ENCODE data around the gene CX3CL1. TPM values are rescaled to one million over a fixed set of nuclear protein-coding genes. Genes with fewer than 3 reads are reported as not detected.
A peak's percentile ranks its signal among the peaks of the same experiment; 100 is the strongest.

CX3CL1 gene
- total and polyA plus RNA-seq, 2 of the 13 experiments (the other 11 are each of a cell fraction or from before 2014, with no cell fraction given), result 57.3 to 60.8 TPM

- TF ChIP-seq ZNF20 (CRISPR knock-in tag; IDR thresholded peaks at IDR 0.05) (no peak), POLR2G (IDR thresholded peaks at IDR 0.05; ENCODE audit: low read depth, low read length) (peak; percentile 8), ZNF598 (CRISPR knock-in tag; IDR thresholded peaks at IDR 0.05; ENCODE audit: borderline replicate concordance) (no peak), CBX1 (IDR thresholded peaks at IDR 0.05; ENCODE audit: low read depth) (no peak), ZNF772 (CRISPR knock-in tag; IDR thresholded peaks at IDR 0.05) (no peak), ZBTB7A (CRISPR knock-in tag; IDR thresholded peaks at IDR 0.05) (no peak), RFX3 (CRISPR knock-in tag; IDR thresholded peaks at IDR 0.05) (no peak), CSRNP2 (CRISPR knock-in tag; conservative IDR thresholded peaks at IDR 0.05; ENCODE audit: low read depth) (0 out of 2 replicates have a peak, but pooled peaks have one; percentile 12), ZFP1 (CRISPR knock-in tag; IDR thresholded peaks at IDR 0.05) (no peak), ZNF343 (CRISPR knock-in tag; IDR thresholded peaks at IDR 0.05) (no peak), MEF2D (CRISPR knock-in tag; IDR thresholded peaks at IDR 0.05) (no peak; the same call in 1 of the 2 replicates), NFKBIZ (CRISPR knock-in tag; IDR thresholded peaks at IDR 0.05) (no peak), ZNF24 (IDR thresholded peaks at IDR 0.05) (no peak), ZFP36 (IDR thresholded peaks at IDR 0.05; ENCODE audit: borderline replicate concordance, low read depth, low read length, partially characterized antibody) (no peak), PLRG1 (conservative IDR thresholded peaks at IDR 0.05) (no peak), GATA4 (IDR thresholded peaks at IDR 0.05; ENCODE audit: borderline replicate concordance, low read depth) (no peak), ARNTL (CRISPR knock-in tag; IDR thresholded peaks at IDR 0.05) (no peak; the same call in 1 of the 2 replicates), ZNF264 (CRISPR knock-in tag; IDR thresholded peaks at IDR 0.05) (peak; percentile 89; the same call in 1 of the 2 replicates), NR1H2 (CRISPR knock-in tag; IDR thresholded peaks at IDR 0.05; ENCODE audit: borderline replicate concordance, low read depth) (peak; percentile 29; the same call in 1 of the 2 replicates), ZNF569 (CRISPR knock-in tag; IDR thresholded peaks at IDR 0.05; ENCODE audit: borderline replicate concordance) (no peak), ZNF468 (CRISPR knock-in tag; IDR thresholded peaks at IDR 0.05) (no peak), ZBTB8A (CRISPR knock-in tag; IDR thresholded peaks at IDR 0.05; ENCODE audit: borderline replicate concordance, low read depth) (no peak)
- TF ChIP-seq, protein P1, sequence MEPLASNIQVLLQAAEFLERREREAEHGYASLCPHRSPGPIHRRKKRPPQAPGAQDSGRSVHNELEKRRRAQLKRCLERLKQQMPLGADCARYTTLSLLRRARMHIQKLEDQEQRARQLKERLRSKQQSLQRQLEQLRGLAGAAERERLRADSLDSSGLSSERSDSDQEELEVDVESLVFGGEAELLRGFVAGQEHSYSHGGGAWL (CRISPR knock-in tag; IDR thresholded peaks at IDR 0.05), result no peak
- TF ChIP-seq, protein P2, sequence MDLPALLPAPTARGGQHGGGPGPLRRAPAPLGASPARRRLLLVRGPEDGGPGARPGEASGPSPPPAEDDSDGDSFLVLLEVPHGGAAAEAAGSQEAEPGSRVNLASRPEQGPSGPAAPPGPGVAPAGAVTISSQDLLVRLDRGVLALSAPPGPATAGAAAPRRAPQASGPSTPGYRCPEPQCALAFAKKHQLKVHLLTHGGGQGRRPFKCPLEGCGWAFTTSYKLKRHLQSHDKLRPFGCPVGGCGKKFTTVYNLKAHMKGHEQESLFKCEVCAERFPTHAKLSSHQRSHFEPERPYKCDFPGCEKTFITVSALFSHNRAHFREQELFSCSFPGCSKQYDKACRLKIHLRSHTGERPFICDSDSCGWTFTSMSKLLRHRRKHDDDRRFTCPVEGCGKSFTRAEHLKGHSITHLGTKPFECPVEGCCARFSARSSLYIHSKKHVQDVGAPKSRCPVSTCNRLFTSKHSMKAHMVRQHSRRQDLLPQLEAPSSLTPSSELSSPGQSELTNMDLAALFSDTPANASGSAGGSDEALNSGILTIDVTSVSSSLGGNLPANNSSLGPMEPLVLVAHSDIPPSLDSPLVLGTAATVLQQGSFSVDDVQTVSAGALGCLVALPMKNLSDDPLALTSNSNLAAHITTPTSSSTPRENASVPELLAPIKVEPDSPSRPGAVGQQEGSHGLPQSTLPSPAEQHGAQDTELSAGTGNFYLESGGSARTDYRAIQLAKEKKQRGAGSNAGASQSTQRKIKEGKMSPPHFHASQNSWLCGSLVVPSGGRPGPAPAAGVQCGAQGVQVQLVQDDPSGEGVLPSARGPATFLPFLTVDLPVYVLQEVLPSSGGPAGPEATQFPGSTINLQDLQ (CRISPR knock-in tag; IDR thresholded peaks at IDR 0.05), result no peak
- TF ChIP-seq, protein P3, sequence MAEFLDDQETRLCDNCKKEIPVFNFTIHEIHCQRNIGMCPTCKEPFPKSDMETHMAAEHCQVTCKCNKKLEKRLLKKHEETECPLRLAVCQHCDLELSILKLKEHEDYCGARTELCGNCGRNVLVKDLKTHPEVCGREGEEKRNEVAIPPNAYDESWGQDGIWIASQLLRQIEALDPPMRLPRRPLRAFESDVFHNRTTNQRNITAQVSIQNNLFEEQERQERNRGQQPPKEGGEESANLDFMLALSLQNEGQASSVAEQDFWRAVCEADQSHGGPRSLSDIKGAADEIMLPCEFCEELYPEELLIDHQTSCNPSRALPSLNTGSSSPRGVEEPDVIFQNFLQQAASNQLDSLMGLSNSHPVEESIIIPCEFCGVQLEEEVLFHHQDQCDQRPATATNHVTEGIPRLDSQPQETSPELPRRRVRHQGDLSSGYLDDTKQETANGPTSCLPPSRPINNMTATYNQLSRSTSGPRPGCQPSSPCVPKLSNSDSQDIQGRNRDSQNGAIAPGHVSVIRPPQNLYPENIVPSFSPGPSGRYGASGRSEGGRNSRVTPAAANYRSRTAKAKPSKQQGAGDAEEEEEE (CRISPR knock-in tag; IDR thresholded peaks at IDR 0.05; ENCODE audit: borderline replicate concordance), result 0 out of 2 replicates have a peak, but pooled peaks have one; percentile 20
These were observed 1.0 kb downstream of the CX3CL1 start (continued) for GRCh38 chr16:57373117-57373947.

Data from HepG2 (cell line).